H1 (cell line): Measurements from ENCODE around the gene DIPK1B. TPM values are rescaled to one million over a fixed set of nuclear protein-coding genes. Genes with fewer than 3 reads are reported as not detected.

Source experiments
- CTCF ChIA-PET: fragments of 300-600 bp; sonication (Branson Sonifier 250); formaldehyde crosslinking; loops from one replicate; lab custom pipeline; 2021; ENCODE audit not compliant: partially characterized antibody; lab: Charles Lee
- POLR2A ChIA-PET: fragments of 300-600 bp; sonication (Branson Sonifier 250); formaldehyde crosslinking; loops from one replicate; lab custom pipeline; 2021; ENCODE audit warnings: inconsistent platforms; ENCODE audit not compliant: partially characterized antibody; lab: Charles Lee
- DNase-seq, 2 experiments: peaks; one replicate each; pipeline versions ENCODE4 v3.0.0 to v3.0.0-alpha.2; 2010 to 2022; ENCODE audit warnings: low spot score in 2 of 2, low read depth in 1 of 2, mixed read lengths in 1 of 2
- FAIRE-seq: peaks from 2 replicates; lab custom pipeline; 2011; peaks lifted over from hg19 to GRCh38; lab: Jason Lieb, UNC
- H2AFZ ChIP-seq: 2 replicates; pipeline ENCODE4 v1.8.1; 2012; ENCODE audit warnings: low read length, inconsistent platforms
- H2AK5ac ChIP-seq: 2 replicates; pipeline ENCODE4 v1.6.1; 2013; ENCODE audit warnings: low read depth, low read length
- H2BK120ac ChIP-seq: replicated peaks from 2 replicates; pipeline ENCODE3; 2013; ENCODE audit warnings: low read depth, low read length, inconsistent platforms
- H2BK12ac ChIP-seq: 2 replicates; pipeline ENCODE4 v1.6.1; 2013; ENCODE audit warnings: low read depth, low read length
- H2BK15ac ChIP-seq: 2 replicates; pipeline ENCODE4 v1.6.1; 2013; ENCODE audit warnings: low read length
- H2BK20ac ChIP-seq: 2 replicates; pipeline ENCODE4 v1.6.1; 2013; ENCODE audit warnings: low read length
- H2BK5ac ChIP-seq: 2 replicates; pipeline ENCODE4 v1.6.1; 2013; ENCODE audit warnings: low read depth, low read length
- H3K14ac ChIP-seq: 2 replicates; pipeline ENCODE4 v1.6.1; 2013; ENCODE audit warnings: inconsistent platforms; ENCODE audit not compliant: insufficient read length
- H3K18ac ChIP-seq: 2 replicates; pipeline ENCODE4 v1.6.1; 2013; ENCODE audit warnings: low read length; ENCODE audit errors: extremely low read depth
- H3K23ac ChIP-seq: 2 replicates; pipeline ENCODE4 v1.6.1; 2013; ENCODE audit warnings: inconsistent platforms; ENCODE audit not compliant: insufficient read length
- H3K23me2 ChIP-seq: 2 replicates; pipeline ENCODE4 v1.6.1; 2013; ENCODE audit warnings: low read depth, low read length
- H3K27ac ChIP-seq: 2 replicates; pipeline ENCODE4 v1.6.1; 2011; ENCODE audit warnings: low read depth, low read length, inconsistent platforms
- H3K27me3 ChIP-seq, 4 experiments: replicated peaks in 1 of 4; 1 replicate in 1 of 4; 2 replicates in 3 of 4; pipeline versions ENCODE4 v1.6.1 to v1.8.1; 2011 to 2013; ENCODE audit warnings: low read length in 3 of 4, mild to moderate bottlenecking in 3 of 4, inconsistent platforms in 2 of 4, mixed read lengths in 2 of 4, moderate library complexity in 1 of 4; ENCODE audit not compliant: control insufficient read depth in 3 of 4, insufficient read depth in 3 of 4; ENCODE audit errors: extremely low read depth in 1 of 4
- H3K36me3 ChIP-seq, 4 experiments: 2 replicates each; pipeline versions ENCODE4 v1.6.1 to v1.8.1; 2011 to 2013; ENCODE audit warnings: mild to moderate bottlenecking in 4 of 4, low read length in 3 of 4, moderate library complexity in 2 of 4, control low read depth in 1 of 4, inconsistent platforms in 1 of 4; ENCODE audit not compliant: insufficient read depth in 4 of 4, control insufficient read depth in 2 of 4
- H3K4ac ChIP-seq: replicated peaks from 2 replicates; pipeline ENCODE3; 2013; ENCODE audit warnings: low read length, low read depth, mixed read lengths, inconsistent platforms; ENCODE audit not compliant: insufficient read length
- H3K4me1 ChIP-seq, 4 experiments: replicated peaks in 1 of 4; 1 replicate in 1 of 4; 2 replicates in 3 of 4; pipeline versions ENCODE4 v1.6.1 to v1.8.1; 2011 to 2013; ENCODE audit warnings: low read length in 3 of 4, inconsistent platforms in 2 of 4, mixed read lengths in 1 of 4; ENCODE audit not compliant: insufficient read depth in 4 of 4, control insufficient read depth in 3 of 4
- H3K4me2 ChIP-seq, 2 experiments: 2 replicates each; pipeline versions ENCODE4 v1.6.1 to v1.8.1; 2011 to 2013; ENCODE audit warnings: low read depth in 2 of 2, low read length in 2 of 2, control low read depth in 1 of 2, inconsistent platforms in 1 of 2, mild to moderate bottlenecking in 1 of 2; ENCODE audit not compliant: insufficient read depth in 1 of 2
- H3K4me3 ChIP-seq, 4 experiments: fragments of 200-600, 300-600 bp in 1 of 4; sonication (generic), shearing (Covaris generic), sonication (Bioruptor Twin) in 1 of 4; 2 replicates each; pipeline versions ENCODE4 v1.5.1 to v1.8.1; 2011 to 2016; ENCODE audit warnings: low read length in 4 of 4, low read depth in 3 of 4, control low read depth in 2 of 4, inconsistent platforms in 2 of 4, mild to moderate bottlenecking in 2 of 4, mixed read lengths in 1 of 4, moderate library complexity in 1 of 4; ENCODE audit not compliant: insufficient read depth in 2 of 4; ENCODE audit errors: extremely low read depth in 1 of 4
- H3K56ac ChIP-seq: replicated peaks from 2 replicates; pipeline ENCODE3; 2013; ENCODE audit warnings: low read depth, mild to moderate bottlenecking, mixed read lengths, low read length, inconsistent platforms; ENCODE audit not compliant: insufficient read length
- H3K79me1 ChIP-seq: 2 replicates; pipeline ENCODE4 v1.6.1; 2013; ENCODE audit warnings: low read depth, low read length, control low read depth
- H3K79me2 ChIP-seq, 2 experiments: 2 replicates each; pipeline versions ENCODE4 v1.6.1 to v1.8.1; 2012 to 2013; ENCODE audit warnings: low read length in 2 of 2, mild to moderate bottlenecking in 2 of 2, inconsistent platforms in 1 of 2; ENCODE audit not compliant: insufficient read depth in 2 of 2, control insufficient read depth in 1 of 2
- H3K9ac ChIP-seq, 4 experiments: replicated peaks in 1 of 4; 1 replicate in 1 of 4; 2 replicates in 3 of 4; pipeline versions ENCODE4 v1.6.1 to v1.8.1; 2011 to 2013; ENCODE audit warnings: low read depth in 3 of 4, low read length in 3 of 4, control low read depth in 2 of 4, mild to moderate bottlenecking in 2 of 4, moderate library complexity in 2 of 4, inconsistent platforms in 1 of 4; ENCODE audit errors: extremely low read depth in 1 of 4
- H3K9me3 ChIP-seq, 2 experiments: 2 replicates each; pipeline versions ENCODE4 v1.6.1 to v1.8.1; 2012 to 2013; ENCODE audit warnings: mild to moderate bottlenecking in 2 of 2, moderate library complexity in 2 of 2, control low read depth in 1 of 2, inconsistent platforms in 1 of 2, low read depth in 1 of 2, low read length in 1 of 2, mixed read lengths in 1 of 2; ENCODE audit not compliant: insufficient read depth in 2 of 2
- H4K20me1 ChIP-seq, 2 experiments: replicated peaks in 1 of 2; 2 replicates each; pipeline versions ENCODE3 to v1.8.1; 2011 to 2013; ENCODE audit warnings: inconsistent platforms in 2 of 2, low read length in 2 of 2, mild to moderate bottlenecking in 1 of 2; ENCODE audit not compliant: insufficient read depth in 2 of 2, control insufficient read depth in 1 of 2
- H4K5ac ChIP-seq: 2 replicates; pipeline ENCODE4 v1.6.1; 2013; ENCODE audit warnings: low read length, low read depth, mixed read lengths, inconsistent platforms; ENCODE audit not compliant: insufficient read length
- H4K8ac ChIP-seq: 2 replicates; pipeline ENCODE4 v1.8.0; 2013; ENCODE audit warnings: mild to moderate bottlenecking, moderate library complexity, low read length, inconsistent platforms; ENCODE audit not compliant: insufficient read depth; ENCODE audit errors: extremely low read depth
- H4K91ac ChIP-seq: replicated peaks from 2 replicates; pipeline ENCODE3; 2013; ENCODE audit warnings: low read length, mixed read lengths, inconsistent platforms; ENCODE audit not compliant: insufficient read length
- BACH1 ChIP-seq: IDR thresholded peaks from 2 replicates; pipeline ENCODE4 v1.6.1; 2012; ENCODE audit warnings: low read length, improper control_type of control experiment
- BCL11A ChIP-seq, 2 experiments: IDR thresholded peaks; one replicate each; pipeline ENCODE4 v1.6.1; 2011; ENCODE audit warnings: low read depth in 2 of 2, low read length in 2 of 2, mild to moderate bottlenecking in 2 of 2
- CEBPB ChIP-seq: IDR thresholded peaks from 2 replicates; pipeline ENCODE4 v1.6.1; 2012; ENCODE audit warnings: low read depth, low read length
- EP300 ChIP-seq, 2 experiments: IDR thresholded peaks; 1 replicate in 1 of 2; 2 replicates in 1 of 2; pipeline ENCODE4 v1.6.1; 2011 to 2012; ENCODE audit warnings: low read depth in 2 of 2, low read length in 2 of 2, mild to moderate bottlenecking in 2 of 2, borderline replicate concordance in 1 of 2, inconsistent platforms in 1 of 2, moderate library complexity in 1 of 2
- JUND ChIP-seq: IDR thresholded peaks from 2 replicates; pipeline ENCODE4 v1.6.1; 2011; ENCODE audit warnings: mild to moderate bottlenecking, improper control_type of control experiment, low read length
- KDM1A ChIP-seq: fragments of 200-600, 300-600 bp; sonication (generic); IDR thresholded peaks from 2 replicates; pipeline ENCODE4 v1.7.1; 2016; ENCODE audit warnings: mild to moderate bottlenecking, low read length, borderline replicate concordance
- POLR2A ChIP-seq, 2 experiments: IDR thresholded peaks; 1 replicate in 1 of 2; 2 replicates in 1 of 2; pipeline ENCODE4 v1.6.1; 2011; ENCODE audit warnings: low read depth in 2 of 2, low read length in 2 of 2, mild to moderate bottlenecking in 2 of 2; ENCODE audit errors: control extremely low read depth in 1 of 2
- POU5F1 ChIP-seq: IDR thresholded peaks from 2 replicates; pipeline ENCODE4 v1.6.1; 2011; ENCODE audit warnings: low read depth, mild to moderate bottlenecking, low read length, moderate library complexity
- RNF2 ChIP-seq: fragments of 200-900, 300-1000 bp; sonication (generic); IDR thresholded peaks from 2 replicates; pipeline ENCODE4 v1.7.1; 2016; ENCODE audit warnings: borderline replicate concordance, low read depth, mild to moderate bottlenecking, antibody characterized with exemption, low read length; ENCODE audit not compliant: poor library complexity, severe bottlenecking; ENCODE audit errors: missing control alignments
- RXRA ChIP-seq: IDR thresholded peaks from 2 replicates; pipeline ENCODE4 v1.6.1; 2011; ENCODE audit warnings: low read depth, mild to moderate bottlenecking, low read length, moderate library complexity; ENCODE audit not compliant: insufficient read depth
- SIRT6 ChIP-seq: IDR thresholded peaks from one replicate; pipeline ENCODE4 v1.7.1; 2012; ENCODE audit warnings: low read length, inconsistent platforms
- SIX5 ChIP-seq: IDR thresholded peaks from 2 replicates; pipeline ENCODE4 v1.6.1; 2011; ENCODE audit warnings: mild to moderate bottlenecking, low read depth, low read length
- SUZ12 ChIP-seq: fragments of 200-600 bp; sonication (generic); IDR thresholded peaks from 2 replicates; pipeline ENCODE4 v1.6.1; 2012; ENCODE audit warnings: mild to moderate bottlenecking, inconsistent platforms, low read length, moderate library complexity, mixed read lengths
- TBP ChIP-seq: IDR thresholded peaks from 2 replicates; pipeline ENCODE4 v1.6.1; 2011; ENCODE audit warnings: low read depth, low read length, improper control_type of control experiment
- TEAD4 ChIP-seq: IDR thresholded peaks from 2 replicates; pipeline ENCODE4 v1.6.1; 2012; ENCODE audit warnings: low read depth, low read length, inconsistent platforms, mixed read lengths
- ZNF274 ChIP-seq: IDR thresholded peaks from 2 replicates; pipeline ENCODE4 v1.7.0; 2012; ENCODE audit warnings: low read length, borderline replicate concordance; ENCODE audit errors: extremely low read depth
- whole genome bisulfite sequencing, 2 experiments: shearing (Covaris generic) in 1 of 2; methylation state at CpG; one replicate each; pipeline versions ENCODE4 v1.1.6 to v1.1.7; 2013 to 2015; ENCODE audit warnings: low lambda C conversion rate in 2 of 2, mixed read lengths in 2 of 2, inconsistent platforms in 1 of 2, low coverage in 1 of 2, missing lambda C conversion rate in 1 of 2; ENCODE audit not compliant: insufficient replicate concordance in 2 of 2, insufficient coverage in 1 of 2, insufficient read length in 1 of 2; ENCODE audit errors: extremely low coverage in 1 of 2, missing lambda C conversion rate in 1 of 2; 5-methylcytosine and 5-hydroxymethylcytosine counted together
- polyA plus RNA-seq, 7 experiments: library from polyadenylated mRNA; depleted of rRNA in 3 of 7; stranded (reverse) in 5 of 7; unstranded in 2 of 7; fragments of >200 nt in 5 of 7; fragments of 200-250 nt in 2 of 7; gene quantifications; 1 replicate in 5 of 7; 2 replicates in 1 of 7; 4 replicates in 1 of 7; pipeline versions ENCODE4 v1.2.1 to v1.2.3, GENCODE V29; 2011 to 2013; ENCODE audit warnings: missing spikeins in 2 of 7, mixed read lengths in 2 of 7
- total RNA-seq: library from RNA; stranded (reverse); fragmentation: NEBNext Ultra II Directional; extraction: Animal tissue kit (Norgen Biotek cat#: 25700); gene quantifications from 2 replicates; pipeline ENCODE4 v1.2.1, GENCODE V29; 2021

The DIPK1B gene
- total and polyA plus RNA-seq, 2 of the 8 experiments (the other 6 are each of a cell fraction or from before 2014, with no cell fraction given), result 32.3 to 64.8 TPM

DNA sequence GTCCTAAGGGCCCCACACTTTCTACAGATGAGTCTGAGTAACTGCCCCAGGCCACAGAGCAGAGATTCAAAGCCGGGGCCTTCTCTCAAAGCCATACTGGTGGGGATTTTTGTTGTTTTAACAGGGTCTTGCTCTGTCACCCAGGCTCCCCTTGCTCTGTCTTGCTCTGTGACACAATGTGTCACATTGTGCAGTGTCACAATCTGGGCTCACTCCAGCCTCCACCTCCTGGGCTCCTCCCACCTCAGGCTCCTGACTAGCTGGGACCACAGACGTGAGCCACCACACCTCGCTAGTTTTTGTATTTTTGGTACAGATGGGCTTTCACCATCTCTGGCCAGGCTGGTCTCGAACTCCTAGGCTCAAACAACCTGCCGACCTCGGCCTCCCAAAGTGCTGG lies 33.7 kb upstream of the DIPK1B start:
- no peak overlapping the region for H2BK120ac ChIP-seq
- no peak overlapping the region for H3K23ac ChIP-seq
- no peak overlapping the region for H2AK5ac ChIP-seq
- no peak overlapping the region for H2BK12ac ChIP-seq
- no peaks in the 10 kb centered on the region for H3K23me2 ChIP-seq
- H3K9me3 ChIP-seq, result no peaks in the 10 kb centered on the region
- H3K4ac ChIP-seq, result no peak overlapping the region
- no peak overlapping the region for H4K91ac ChIP-seq
- H2BK20ac ChIP-seq, result no peak overlapping the region
- DNase-seq (no peak), FAIRE-seq (no peak)
- no peaks in the 10 kb centered on the region for H3K79me2 ChIP-seq
- ChIA-PET POLR2A (no interaction called here), CTCF (interaction anchor here (3.9 kb wide), 1 partner anchor 16 kb away, joined by 18 read pairs; no protein-coding TSS in a partner anchor)
- H3K79me1 ChIP-seq, result no peaks in the 10 kb centered on the region
- H3K4me3 ChIP-seq, result no peak overlapping the region
- no peak overlapping the region for H2BK5ac ChIP-seq
- peaks cover 0 to 1% of the 10 kb centered on the region in 2 experiments for H4K20me1 ChIP-seq
- no peak overlapping the region for H3K27ac ChIP-seq
- H3K56ac ChIP-seq, result no peak overlapping the region
- no peak overlapping the region for H2BK15ac ChIP-seq
- no peak overlapping the region for H3K9ac ChIP-seq
- no peak overlapping the region for H3K4me2 ChIP-seq
- WGBS, 2 experiments, result 94% methylated on average over 6 of the region's 6 CpGs; no CpG with 5 or more reads in 1 of the 2 experiments
- no peaks in the 10 kb centered on the region; a peak in 2 of 8 replicates for H3K36me3 ChIP-seq
- H3K27me3 ChIP-seq, result no peaks in the 10 kb centered on the region
- H2AFZ ChIP-seq, result no peak overlapping the region
- H3K4me1 ChIP-seq, result peaks cover 0 to 8% (median 3%) of the 10 kb centered on the region in 4 experiments; a peak in 4 of 7 replicates
- H3K18ac ChIP-seq, result no peak overlapping the region
- H4K5ac ChIP-seq, result no peak overlapping the region
- no peak overlapping the region for H3K14ac ChIP-seq
- H4K8ac ChIP-seq, result no peak overlapping the region
- TF ChIP-seq SIX5 (no peak), ZNF274 (no peak), CEBPB (no peak), KDM1A (no peak), RNF2 (no peak), POLR2A (IDR thresholded peaks at IDR 0.05; ENCODE audit: control extremely low read depth in 1 of 2, low read depth in 2 of 2, low read length in 2 of 2) (no peak), POU5F1 (no peak), SIRT6 (no peak), BCL11A (IDR thresholded peaks at IDR 0.05; ENCODE audit: low read depth in 2 of 2, low read length in 2 of 2) (no peak), JUND (no peak), EP300 (IDR thresholded peaks at IDR 0.05; ENCODE audit: borderline replicate concordance in 1 of 2, low read depth in 2 of 2, low read length in 2 of 2) (no peak), RXRA (no peak), BACH1 (no peak), TBP (no peak), SUZ12 (no peak), TEAD4 (no peak)
